ENCODE results near the gene ENG.
"Not testable (repeated sequence)": the region's sequence is repeated elsewhere in the genome, so short reads cannot be mapped to it uniquely, and the experiment has no call there.

Gene ENG

DNA sequence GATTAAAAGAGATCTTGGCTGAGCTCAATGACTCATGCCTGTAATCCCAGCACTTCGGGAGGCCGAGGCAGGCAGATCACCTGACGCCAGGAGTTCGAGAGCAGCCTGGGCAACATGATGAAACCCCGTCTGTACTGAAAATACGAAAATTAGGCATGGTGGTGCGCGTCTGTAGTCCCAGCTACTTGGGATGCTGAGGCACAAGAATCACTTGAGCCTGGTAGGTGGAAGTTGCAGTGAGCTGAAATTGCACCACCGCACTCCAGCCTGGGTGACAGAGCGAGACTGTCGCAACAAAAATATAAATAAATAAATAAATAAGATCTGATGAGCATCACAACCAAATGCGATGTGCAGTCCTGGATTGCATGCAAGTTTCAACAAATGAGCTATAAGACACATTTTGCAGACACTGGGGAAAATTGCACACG is 8.7 kb upstream of the ENG start:
- no peak for DNase-seq

DNA sequence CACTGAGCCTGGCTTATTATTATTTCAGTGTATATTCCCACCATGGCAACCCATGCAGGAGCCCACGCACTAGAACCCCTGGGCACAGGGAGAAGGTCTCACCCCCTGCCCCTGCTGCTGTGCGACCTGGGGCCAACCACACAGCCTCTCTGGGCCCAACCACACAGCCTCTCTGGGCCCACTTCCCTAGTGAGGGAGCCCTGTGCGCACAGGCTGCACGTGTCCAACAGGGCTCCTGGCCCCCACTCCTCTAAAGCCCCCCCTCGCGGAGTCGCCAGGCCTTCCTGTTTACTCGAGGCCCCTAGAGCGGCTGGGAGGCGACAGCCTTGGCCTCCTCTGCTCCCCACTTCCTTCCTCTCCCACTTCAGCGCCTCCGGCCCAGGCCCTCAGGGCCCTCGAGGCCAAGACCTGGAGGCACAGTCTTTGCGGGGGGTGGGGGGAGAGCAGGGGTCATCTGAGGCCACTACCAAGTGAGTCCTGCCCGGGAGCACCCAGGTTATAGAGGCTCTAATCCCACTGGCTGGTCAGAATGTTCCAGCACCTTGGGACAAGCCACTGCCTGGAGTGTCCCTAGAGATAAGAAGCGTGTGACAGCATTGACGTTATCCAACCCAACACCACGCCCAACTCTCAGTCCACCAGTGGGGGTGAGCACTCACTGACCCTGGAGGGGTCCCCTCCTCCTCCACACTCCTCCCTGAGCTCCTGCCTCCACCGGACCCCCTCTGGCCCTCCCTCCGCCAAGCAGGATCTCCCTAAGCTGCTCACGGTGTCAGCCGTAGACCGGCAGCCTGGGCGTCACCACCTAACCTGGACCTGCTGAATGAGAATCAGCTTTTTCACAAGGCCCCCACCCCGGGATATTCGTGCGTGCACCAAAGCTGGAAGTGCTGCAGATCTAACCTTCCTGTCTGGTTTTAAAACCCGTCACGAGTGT is 7.9 kb upstream of the ENG start:
- no peak for DNase-seq

DNA sequence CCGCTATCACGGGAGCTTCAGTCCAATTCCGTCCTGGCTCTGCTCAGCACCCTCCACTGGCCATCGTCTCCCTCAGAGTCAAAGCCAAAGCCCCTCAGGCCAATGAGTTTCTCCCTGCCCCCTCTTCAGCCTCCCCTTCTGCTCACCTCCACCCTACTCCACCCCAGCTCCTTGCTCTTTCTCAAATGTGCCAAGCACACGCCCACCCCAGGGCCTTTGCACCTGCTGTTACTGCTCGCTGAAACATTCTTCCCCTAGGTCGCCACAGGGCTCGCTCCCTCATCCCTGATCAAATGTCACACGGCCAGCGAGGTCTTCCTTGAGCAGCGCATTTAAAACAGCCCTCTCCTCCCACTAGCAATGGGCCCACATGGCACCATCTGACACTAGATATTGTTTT is 6.3 kb upstream of the ENG start:
- DNase-seq = no peak

DNA sequence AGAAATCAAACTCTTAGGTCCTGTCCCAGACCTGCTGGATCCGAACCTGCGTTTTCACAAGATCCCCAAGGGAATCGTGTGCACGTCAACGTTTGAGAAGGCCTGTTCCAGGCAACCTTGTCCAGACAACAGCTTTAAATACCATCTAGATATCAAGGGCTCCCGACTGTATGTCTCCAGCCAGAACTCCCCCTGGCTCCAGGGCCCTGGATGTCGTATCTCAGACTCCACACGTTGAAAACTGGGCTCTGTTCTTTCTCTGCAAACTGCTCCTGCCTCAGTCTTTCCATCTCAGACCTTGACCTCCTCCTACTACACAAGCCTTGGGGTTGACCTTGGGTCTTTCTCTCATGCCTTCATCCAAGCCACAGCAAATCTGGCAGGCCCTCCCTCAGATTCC is 5.8 kb upstream of the ENG start:
- no peak for DNase-seq

DNA sequence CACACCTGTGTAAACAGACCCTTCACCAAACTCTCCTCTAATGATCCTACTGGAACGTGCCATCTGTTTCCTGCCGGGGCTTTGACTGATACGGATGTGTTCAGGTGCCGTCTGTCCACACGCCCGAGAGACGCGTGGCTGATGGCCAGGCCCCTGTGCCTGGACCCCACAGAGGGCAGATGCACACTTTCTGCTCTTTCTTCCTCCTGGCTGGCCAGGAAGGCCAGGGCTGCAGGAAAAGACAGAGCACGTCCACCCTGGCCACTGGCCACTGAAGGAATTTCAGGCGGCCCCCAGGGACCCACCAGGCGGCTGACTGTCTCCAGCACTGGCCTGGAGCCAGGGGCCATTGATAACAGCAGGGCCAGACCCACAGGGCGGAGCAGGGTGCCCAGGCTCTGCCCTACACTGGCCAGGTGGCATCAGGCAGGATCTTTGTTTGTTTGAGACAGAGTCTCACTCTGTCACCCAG is 3.6 kb upstream of the ENG start:
- no peak for DNase-seq

DNA sequence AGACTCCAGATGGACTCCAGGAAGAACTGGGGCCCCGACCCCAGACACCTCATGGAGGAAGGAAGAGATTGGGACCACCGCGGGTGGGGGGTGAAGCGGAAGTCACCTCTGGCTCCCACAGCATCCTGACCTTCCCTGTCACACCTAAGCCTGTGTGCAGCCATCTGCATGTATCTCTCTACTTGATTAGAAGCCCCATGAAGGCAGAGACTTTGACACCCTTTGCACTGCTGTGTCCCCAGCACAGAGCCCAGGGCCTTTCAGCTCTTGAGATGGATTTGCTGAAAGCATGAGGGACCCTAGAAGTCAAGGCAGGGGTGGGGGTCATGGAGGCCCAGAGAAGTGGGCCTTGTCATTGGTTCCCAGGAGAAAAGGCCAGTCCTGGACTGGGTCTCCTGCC is 2.8 kb upstream of the ENG start:
- no peak for DNase-seq

DNA sequence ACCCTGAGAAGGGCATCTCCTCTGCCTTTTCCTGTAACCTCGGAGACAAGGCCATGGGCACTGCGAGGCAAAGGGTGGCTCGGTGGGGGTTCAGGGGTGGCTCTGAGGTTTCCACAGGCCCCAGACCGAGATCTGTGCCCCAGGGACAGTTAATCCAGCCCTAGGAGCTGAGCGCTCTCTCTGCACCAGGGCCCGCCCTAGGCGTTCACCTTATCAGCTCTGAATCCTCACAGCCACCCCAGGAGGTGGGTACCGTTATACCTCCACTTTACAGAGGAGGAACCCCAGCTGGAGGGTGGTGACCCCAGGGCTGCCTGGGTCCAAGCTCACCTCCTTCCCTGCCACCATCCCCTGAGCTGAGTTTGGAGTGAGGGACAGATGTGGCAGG is 2.3 kb upstream of the ENG start:
- no peak for DNase-seq

DNA sequence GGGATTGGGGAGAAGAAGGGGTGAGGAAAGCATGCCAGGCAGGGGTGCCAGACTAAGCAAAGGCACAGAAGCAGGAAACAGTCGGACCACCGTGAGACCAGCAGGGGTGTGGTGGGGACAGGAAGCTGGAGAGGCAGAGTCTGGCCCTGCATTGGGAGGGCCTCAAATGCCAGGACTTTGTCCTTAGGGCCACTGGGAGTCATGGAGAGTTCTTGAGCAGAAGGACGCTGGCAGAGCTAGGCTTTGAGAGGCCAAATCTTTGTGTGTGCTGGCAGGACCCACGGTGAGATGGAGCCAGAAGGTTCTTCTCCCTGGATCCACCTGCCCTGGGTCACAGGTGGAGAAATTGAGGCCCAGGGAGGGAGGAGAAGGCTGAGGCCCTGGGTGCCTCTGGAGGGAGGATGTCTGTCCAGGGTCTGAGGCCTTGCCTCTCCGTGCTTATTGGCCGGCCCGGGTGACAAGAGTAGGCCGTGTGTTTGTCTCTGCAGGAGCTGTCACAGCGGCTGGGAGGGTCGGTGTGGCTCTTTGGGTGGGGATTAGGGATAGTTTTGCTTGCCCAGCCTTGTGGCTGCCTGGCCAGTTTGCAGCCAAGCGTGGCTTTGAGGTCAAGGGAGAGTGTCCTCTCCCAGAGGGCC is 1.8 kb upstream of the ENG start:
- no peak for DNase-seq

DNA sequence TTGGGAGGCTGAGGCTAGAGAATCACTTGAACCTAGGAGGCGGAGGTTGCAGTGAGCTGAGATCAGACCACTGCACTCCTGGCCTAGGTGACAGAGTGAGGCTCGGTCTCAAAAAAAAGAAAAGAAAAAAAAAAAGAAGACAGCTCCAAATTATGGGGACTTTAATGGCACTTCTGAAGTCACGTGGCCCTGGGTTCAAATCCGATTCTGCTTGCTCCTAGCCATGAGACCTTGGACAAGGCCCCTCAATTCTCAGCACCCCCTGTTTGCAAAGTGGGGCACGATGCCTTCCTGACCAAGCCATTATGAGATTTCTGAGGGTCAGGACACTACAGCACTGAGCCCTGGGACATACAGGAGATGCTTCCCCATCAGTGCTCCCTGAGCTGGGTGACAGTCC is 1.1 kb upstream of the ENG start:
- no peak for DNase-seq

DNA sequence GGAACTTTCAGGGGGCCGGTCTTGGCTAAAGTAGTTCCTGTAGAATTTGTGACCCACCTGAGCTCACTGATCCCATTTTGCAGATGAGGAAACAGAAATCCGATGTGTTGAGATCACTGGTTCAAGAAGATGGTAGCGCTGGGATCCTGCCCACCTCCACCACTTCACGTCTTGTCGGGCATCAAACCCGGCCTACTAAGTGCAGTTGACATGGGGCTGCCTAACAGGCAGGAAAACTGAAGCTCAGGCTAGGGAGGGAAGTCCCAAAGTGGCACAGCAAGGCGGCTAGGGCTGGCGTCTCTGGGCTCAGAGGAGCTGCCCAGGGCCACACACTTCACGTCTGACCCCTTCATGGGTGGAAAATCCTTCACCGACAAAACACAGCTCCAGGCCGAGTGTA is 502 bp upstream of the ENG start:
- no peak for DNase-seq

DNA sequence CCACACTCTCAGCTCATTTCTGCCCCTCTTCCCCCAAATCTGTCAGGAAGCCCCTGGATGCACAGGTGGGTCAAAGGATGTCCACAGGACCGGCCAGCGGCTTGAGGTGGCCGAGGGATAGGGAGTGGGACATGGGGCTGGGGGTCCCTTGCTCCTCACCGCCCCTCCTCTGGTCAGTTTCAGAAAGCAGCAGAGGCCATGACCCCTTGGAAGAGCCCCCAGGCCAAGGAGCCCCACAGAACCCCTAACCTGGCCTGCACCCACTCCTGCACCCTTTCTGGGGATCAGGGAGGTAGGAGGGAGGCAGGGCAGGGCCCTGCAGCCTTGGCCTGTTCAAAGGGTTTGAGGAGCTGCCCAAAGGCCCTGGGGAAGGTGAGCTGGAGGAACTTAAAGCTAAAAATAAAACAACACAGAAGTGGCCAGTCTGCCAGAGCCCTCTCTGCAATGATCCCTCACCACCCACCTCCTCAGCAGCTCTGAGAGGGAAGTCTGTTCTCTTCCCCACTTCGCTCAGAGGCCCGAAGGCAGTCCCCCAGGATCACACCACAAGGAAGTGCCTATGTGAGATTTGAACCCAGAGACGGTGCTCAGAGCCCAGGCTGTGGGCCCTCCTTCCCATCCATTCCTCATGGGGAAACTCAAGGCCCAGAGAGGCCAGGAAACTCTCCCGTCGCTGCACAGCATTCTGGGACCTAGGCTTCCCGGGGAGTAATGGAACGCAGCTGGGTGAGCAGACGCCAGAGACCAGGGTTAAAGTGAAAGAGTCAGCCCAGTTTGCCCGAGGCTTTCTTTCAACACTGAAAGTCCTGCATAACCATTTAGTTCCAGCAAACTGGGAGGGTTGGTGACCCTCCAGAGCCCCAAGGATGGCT is 910 bp downstream of the ENG start:
- no peak for DNase-seq

DNA sequence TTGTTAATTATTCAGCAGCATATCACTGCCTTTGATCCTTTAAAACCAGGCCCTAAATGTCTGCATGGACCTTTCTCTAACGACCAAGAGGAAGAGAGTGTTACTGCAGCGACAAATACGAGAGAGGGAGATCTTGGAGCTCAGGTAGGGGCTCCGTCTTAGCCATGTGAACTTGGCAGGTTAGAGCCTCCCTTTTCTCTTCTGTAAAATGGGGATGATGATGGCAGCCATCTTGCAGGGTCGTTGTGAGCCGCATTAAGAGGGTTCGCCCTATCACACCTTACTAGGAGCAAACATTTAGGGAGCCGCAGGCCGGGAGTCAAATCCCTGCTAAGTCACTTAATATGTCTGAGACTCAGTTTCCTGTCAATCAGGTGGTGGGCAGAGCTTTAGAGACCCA is 1.6 kb downstream of the ENG start:
- DNase-seq = no peak

DNA sequence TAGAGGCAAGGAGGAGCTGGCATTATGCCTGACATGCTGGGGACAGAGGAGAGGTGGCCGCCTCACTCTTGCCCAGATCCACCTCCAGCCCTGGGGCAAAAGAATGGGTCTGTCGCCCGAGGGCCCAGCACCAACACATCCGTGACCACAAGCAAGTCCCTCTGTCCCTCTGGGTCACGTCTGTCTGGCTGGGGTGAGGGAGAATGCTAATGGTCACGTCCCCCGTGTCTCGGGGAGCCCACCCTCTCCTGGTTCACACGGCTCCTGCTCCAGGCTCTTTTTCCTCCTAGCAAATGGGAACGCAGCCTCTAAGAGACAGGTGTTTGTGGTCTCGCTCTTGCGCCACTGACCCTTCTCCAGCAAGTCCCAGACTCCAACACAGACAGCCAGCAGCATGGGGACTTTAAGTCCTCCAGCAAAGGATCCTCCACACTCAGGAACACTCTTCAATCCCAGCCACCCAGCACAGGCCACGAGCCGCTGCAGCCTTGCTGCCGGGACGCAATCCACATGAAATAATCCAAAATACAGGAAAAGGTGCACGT is 4.1 kb downstream of the ENG start:
- DNase-seq = no peak

DNA sequence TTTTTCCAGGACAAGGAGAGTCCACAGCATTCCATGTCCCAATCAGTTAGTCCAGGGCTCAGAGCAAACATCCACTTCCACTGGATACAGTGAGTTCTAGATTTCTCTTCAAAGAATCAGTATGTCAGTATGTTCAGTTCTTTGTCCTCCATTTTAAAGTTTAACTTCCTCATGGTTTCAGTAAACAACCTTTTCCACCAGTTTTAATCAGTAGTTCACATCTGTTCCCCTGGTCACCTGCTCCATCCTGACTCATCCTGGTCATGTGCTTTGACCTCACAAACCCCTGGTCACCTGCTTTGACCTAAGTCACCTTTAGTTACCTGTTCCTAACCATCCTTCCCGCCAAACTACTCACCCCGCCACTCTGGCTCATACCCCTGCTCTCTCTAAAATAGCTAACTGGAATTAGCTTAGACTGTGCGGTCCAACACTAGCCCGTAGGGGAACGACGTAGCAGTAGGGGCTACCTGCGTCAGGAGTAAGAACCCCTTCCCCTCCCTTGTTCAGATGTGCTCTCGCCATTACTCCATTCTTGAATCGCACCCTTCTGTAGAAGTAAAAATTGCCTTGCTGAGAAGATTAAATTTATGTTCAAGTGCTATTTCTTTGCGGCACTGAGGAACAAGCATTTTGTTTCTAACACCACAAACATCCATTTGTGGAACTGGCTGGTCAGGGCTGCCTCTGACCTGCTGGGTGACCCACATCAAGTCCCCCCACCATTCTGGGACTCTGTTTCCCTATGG is 5.5 kb downstream of the ENG start:
- DNase-seq = no peak

DNA sequence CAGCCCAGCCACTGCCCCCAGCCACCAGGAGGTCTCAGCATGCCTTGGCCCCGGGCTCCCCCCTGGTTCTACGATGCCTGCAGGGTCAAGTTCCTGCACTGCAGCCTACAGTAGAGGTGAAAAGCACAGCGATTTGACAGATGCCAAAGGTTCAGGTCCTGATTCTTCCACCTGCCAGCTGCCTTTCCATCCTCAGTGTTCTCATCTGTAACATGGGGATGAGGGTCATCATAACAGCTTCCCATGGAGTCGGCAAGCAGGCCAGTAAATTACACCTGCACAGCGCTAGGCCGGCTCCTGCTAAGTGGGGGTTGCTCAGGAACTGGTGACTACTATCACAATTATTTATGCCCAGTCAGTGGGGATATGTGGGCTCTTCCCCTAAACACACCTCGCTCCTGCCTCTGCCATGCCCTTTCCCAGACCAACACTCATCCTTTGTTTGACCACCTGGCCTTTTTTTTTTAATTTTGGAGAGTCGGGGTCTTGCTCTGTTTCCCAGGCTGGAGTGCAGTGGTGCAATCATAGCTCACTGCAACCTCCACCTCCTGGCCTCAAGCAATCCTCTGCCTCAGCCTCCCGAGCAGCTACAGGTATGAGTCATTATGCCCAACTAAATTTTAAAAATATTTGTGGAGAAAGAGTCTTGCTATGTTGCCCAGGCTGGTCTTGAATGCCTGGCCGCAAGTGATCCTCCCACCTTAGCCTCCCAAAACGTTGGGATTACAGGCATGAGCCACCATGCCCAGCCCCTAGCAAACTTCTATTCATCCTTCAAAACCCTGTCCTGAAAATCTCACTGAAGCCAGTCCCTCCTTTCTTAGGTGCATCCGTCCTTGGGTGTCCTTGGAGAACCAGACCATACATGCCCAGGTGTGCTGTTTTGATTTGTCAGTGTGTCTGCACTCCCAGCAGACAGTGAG is 6.4 kb downstream of the ENG start:
- DNase-seq = no peak

DNA sequence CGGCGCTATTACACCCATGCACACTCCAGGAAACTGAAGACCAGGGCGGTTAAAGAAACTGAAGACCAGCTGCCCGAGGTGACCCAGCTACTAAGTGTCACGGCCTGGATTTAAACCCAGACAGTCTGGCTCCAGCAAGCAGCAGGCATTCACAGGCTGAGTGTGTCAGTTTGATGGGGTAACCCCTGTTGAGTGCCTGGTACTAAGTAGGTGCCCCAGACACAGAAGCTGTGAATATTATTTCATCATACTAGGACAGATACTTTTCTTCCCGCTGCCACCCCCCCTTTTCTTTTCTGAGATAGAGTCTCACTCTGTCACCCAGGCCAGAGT is 7.3 kb downstream of the ENG start:
- no peak for DNase-seq

DNA sequence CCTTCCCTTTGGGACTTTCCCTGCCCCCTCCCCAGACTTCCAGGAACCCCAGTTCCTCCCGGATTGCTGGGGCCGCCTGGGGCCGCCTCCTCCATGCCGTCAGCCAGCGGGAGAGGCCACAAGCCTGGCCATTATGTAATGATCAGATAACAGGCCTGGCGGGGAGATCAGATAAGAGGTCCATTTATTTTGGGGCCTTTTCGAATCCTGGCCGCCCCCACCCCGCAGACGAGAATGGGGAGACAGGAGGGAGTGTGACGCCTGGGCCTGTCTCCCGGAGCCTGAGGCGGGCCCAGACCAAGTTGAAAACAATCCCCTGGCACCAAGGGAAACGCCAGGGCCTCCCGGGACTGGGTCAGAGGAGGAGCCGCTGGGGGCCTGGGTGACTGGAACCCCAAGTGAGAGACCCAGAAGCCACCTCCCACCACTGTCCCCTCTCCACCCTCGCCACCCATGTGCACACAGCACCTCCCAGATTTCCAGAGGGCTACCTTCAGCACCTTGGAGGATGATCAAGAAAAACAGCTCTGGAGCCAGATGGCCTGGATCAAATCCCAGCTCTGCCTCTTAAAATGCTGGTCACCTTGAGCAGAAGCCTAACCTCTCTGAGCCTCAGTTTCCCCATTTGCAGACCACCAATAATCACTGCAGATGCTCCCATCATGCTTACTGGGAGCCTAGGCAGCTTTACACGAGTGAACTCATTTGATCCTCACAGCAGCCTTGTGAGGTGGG is 7.8 kb downstream of the ENG start:
- DNase-seq = no peak

DNA sequence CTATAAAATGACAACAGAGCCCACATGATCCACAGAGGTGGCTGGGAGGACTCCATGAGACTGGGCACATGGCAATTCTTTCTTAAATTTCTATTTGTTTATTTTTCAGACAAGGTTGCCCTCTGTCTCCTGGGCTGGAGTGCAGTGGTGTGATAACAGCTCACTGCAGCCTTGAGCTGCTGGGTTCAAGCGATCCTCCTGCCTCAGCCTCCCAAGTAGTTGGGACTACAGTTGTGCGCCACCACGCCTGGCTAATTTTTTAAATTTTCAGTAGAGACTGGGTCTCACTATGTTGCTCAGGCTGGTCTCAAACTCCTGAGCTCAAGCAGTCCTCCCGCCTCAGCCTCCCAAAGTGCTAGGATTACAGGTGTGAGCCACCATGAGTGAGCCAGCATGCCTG is 8.8 kb downstream of the ENG start:
- not testable (repeated sequence) for DNase-seq

DNA sequence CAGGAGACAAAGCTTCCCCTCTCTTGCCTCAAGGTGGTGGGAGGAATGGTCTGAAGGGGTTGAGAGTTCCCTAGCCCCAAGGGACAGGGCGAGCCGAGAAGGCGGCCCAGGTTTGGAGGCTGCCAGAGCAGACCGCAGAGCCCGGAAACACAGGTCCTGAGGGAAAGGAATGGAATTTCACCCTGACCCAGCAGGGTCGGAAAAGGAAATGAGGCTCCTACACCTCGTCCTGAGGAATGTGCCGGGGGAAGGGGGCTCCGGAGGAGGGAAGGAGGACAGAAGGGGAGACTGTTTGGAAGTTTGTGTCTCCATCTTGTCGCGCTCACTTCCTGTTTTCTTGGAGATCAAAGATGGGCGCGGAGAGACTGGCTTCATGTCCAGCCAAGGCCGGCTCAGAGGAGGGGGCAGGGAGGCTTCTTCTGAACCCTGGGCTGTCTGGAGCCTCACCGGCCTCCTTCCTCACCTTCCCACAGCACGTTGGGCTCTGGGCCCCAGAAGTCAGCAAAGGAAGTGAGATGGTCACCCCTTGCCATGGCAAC is 9.6 kb downstream of the ENG start:
- DNase-seq = no peak

DNA sequence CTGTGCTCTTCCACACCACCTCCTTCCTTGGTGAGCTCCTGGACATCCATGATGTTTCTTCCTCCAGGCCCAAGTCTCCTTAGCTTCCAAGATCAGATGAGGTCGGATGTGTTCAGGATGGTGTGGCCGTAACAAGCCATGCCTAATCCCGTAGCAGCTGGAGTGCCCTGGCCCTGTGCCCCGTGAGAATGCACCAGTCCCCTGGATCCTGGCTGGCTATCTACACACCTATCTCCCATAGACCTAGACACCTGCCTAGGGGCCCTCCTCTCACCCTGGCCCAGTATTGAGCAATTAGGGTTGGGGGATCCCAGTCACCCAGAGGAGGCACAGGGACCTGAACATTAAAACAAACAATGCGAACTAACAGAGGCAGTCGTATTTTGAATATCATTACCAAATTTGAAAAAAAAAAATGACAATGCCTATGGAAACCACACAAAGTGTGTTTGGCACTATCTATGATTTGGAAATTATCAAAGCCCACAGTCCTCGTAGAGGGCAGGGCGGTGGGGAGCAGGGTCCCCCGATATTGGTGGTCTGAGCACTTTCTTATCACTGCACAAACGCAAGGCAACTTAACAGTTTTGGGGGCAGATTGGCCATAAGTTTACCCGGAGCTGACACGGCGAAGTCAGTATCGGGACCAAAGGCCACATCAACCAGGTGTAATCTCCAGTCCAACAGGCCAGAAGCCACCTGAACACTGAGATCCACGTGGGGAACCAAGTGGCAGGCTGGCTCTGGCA is 13.2 kb downstream of the ENG start:
- DNase-seq = no peak
